Upper lobe of left lung (tissue), 6 donors: Measurements from ENCODE around the gene TEAD4. TPM values are rescaled to one million over a fixed set of nuclear protein-coding genes. Genes with fewer than 3 reads are reported as not detected.

Experiments used
- ATAC-seq, 2 donors: fragments of 200-7000 bp; cut with Tn5 transposase; one replicate each; pipeline ENCODE4 v1.9.1; 2022; ENCODE audit warnings: mild to moderate bottlenecking in 2 of 2, moderate library complexity in 2 of 2; ENCODE audit not compliant: low FRiP score in 2 of 2
- DNase-seq, 2 donors: peaks; one replicate each; pipeline ENCODE4 v3.0.0-alpha.2; 2019 to 2020
- H3K27ac ChIP-seq, 4 donors: fragments of 200-600 bp; sonication (generic); one replicate each; pipeline ENCODE4 v1.5.1; 2016 to 2019
- H3K27me3 ChIP-seq, 4 donors: fragments of 200-600 bp; sonication (generic); one replicate each; pipeline ENCODE4 v1.5.1; 2017 to 2019
- H3K36me3 ChIP-seq, 4 donors: fragments of 200-600 bp; sonication (generic); one replicate each; pipeline ENCODE4 v1.5.1; 2016 to 2019
- H3K4me1 ChIP-seq, 4 donors: fragments of 200-600 bp; sonication (generic); one replicate each; pipeline ENCODE4 v1.5.1; 2018 to 2019
- H3K4me3 ChIP-seq, 4 donors: fragments of 200-600 bp; sonication (generic); one replicate each; pipeline ENCODE4 v1.5.1; 2017 to 2019; ENCODE audit warnings: mild to moderate bottlenecking in 2 of 4, moderate library complexity in 1 of 4
- H3K9me3 ChIP-seq, 4 donors: fragments of 200-600 bp; sonication (generic); one replicate each; pipeline ENCODE4 v1.5.1; 2018 to 2019
- EP300 ChIP-seq, 4 donors: sonication (generic); formaldehyde crosslinking; IDR thresholded peaks; one replicate each; pipeline ENCODE4 v1.5.1; 2017; ENCODE audit warnings: antibody characterized with exemption in 4 of 4, control low read depth in 2 of 4
- POLR2A ChIP-seq, 4 donors: fragments of 450-650 bp; IDR thresholded peaks; one replicate each; pipeline ENCODE4 v1.5.1; 2016 to 2017; ENCODE audit warnings: antibody characterized with exemption in 4 of 4, mild to moderate bottlenecking in 2 of 4
- POLR2AphosphoS5 ChIP-seq, 2 donors: sonication (generic); formaldehyde crosslinking; IDR thresholded peaks; one replicate each; pipeline ENCODE4 v1.5.1; 2017; ENCODE audit warnings: antibody characterized with exemption in 2 of 2
- WGBS, 2 donors: methylation state at CpG; one replicate each; pipeline ENCODE4 v1.1.5; 2017 to 2018; 5-methylcytosine and 5-hydroxymethylcytosine counted together
- total RNA-seq, 6 donors: library from RNA; depleted of rRNA in 4 of 6; stranded (reverse); fragments of >200 nt in 4 of 6; gene quantifications; one replicate each; pipeline versions ENCODE4 v1.1.0 to v1.2.1, GENCODE V29; 2016 to 2021
- TF ChIP-seq, protein P1 (sequence below), 6 experiments: fragments of 450-650 bp in 4 of 6; fragments of 200-600 bp in 2 of 6; sonication (generic) in 2 of 6; IDR thresholded peaks; one replicate each; pipeline ENCODE4 v1.5.1; 2016 to 2019; ENCODE audit warnings: antibody characterized with exemption in 6 of 6
- donor health status: DM: no; HTN: no; CAD: no; lungs with moderate emphysema.
- donor health status: DM: no; HTN: yes; CAD: no; lungs with severe emphysema.

The TEAD4 gene
- total RNA-seq, 6 donors from 2014 or later: 14.5 to 52.0 (median 43.2) TPM

DNA sequence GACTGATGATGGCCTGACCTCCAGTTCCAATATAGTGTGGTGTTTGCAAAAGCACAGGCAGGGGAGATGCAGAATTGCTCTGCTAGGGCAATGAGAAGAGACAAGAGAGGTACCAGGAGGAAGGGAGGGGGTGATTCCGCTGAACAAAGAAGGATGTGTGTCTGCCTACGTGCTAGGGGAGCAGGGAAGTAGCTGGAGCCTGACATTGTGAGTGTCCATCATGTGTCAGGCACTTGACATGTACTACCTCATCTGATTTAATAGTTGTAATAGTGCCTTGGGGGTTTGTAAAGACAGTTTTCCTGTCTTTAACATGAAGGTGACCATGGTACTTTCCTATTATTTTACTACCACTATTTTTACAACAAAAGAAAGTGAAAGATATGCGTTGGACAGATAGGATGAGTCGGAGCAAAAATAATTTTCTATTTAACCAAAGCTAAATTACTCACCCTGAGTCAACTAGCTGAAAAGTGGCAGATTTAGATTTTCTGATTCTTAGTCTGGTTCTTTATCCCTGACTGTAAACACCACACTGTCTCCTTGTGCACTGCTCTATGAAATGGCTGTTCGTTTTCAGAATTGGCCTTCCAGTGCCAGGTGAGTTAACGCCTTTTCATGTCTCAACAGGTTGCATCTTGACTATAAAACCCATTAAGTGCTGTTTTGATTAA lies 33.7 kb upstream of the TEAD4 start:
- peaks cover 5 to 55% (median 24%) of the 10 kb centered on the region in 4 donors for H3K36me3 ChIP-seq
- no peak overlapping the region for H3K4me3 ChIP-seq
- H3K4me1 ChIP-seq: no peaks in the 10 kb centered on the region
- H3K27ac ChIP-seq: no peak overlapping the region
- no peaks in the 10 kb centered on the region for H3K27me3 ChIP-seq
- DNase-seq (no peak), ATAC-seq (no peak)
- H3K9me3 ChIP-seq: no peaks in the 10 kb centered on the region
- WGBS, 2 donors: 86 to 89% methylated on average over 6 of the region's 6 CpGs
- no peak for TF ChIP-seq EP300 (IDR thresholded peaks at IDR 0.05)
- TF ChIP-seq, protein P1, sequence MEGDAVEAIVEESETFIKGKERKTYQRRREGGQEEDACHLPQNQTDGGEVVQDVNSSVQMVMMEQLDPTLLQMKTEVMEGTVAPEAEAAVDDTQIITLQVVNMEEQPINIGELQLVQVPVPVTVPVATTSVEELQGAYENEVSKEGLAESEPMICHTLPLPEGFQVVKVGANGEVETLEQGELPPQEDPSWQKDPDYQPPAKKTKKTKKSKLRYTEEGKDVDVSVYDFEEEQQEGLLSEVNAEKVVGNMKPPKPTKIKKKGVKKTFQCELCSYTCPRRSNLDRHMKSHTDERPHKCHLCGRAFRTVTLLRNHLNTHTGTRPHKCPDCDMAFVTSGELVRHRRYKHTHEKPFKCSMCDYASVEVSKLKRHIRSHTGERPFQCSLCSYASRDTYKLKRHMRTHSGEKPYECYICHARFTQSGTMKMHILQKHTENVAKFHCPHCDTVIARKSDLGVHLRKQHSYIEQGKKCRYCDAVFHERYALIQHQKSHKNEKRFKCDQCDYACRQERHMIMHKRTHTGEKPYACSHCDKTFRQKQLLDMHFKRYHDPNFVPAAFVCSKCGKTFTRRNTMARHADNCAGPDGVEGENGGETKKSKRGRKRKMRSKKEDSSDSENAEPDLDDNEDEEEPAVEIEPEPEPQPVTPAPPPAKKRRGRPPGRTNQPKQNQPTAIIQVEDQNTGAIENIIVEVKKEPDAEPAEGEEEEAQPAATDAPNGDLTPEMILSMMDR (IDR thresholded peaks at IDR 0.05): no peak
- TF ChIP-seq POLR2AphosphoS5 (IDR thresholded peaks at IDR 0.05): no peak
- no peak for TF ChIP-seq POLR2A (IDR thresholded peaks at IDR 0.05)

DNA sequence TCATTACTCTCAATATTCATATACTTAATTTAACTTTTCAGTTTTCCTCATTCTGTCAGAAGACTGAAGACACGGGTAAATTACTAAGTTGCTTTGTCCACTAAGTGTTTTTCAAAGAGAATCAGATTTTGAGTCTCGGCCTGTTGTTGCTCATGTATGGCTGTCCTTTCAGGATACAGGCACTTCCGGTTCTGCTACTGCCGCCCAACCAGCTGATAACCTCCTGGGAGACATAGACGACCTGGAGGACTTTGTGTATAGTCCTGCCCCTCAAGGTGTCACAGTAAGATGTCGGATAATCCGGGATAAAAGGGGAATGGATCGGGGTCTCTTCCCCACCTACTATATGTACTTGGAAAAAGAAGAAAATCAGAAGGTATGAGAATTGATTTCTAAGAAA lies 28.3 kb upstream of the TEAD4 start:
- DNase-seq: no peak
- WGBS, 2 donors: 81 to 82% methylated on average over 8 of the region's 8 CpGs
- Histone ChIP-seq H3K27me3 (no peaks in the 10 kb centered on the region), H3K27ac (no peak overlapping the region), H3K36me3 (peaks cover 15 to 64% (median 40%) of the 10 kb centered on the region in 4 donors), H3K4me1 (no peaks in the 10 kb centered on the region), H3K9me3 (no peaks in the 10 kb centered on the region), H3K4me3 (no peak overlapping the region)
- TF ChIP-seq, protein P1 (IDR thresholded peaks at IDR 0.05): no peak
- TF ChIP-seq POLR2AphosphoS5 (IDR thresholded peaks at IDR 0.05) (no peak), POLR2A (IDR thresholded peaks at IDR 0.05) (no peak), EP300 (IDR thresholded peaks at IDR 0.05) (no peak)
- ATAC-seq: no peak

DNA sequence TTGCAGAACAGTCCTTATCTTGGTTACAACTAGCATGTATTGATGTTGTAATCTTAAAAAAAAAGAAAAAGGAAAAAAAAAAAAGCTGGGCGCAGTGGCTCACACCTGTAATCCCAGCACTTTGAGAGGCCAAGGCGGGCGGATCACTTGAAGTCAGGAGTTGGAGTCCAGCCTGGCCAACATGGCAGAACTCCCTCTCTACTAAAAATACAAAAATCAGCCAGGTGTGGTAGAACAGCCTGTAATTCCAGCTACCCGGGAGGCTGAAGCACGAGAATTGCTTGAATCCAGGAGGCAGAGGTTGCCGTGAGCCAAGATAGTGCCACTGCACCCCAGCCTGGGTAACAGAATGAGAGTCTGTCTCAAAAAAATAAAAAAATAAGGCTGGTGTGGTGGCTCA lies 25.6 kb upstream of the TEAD4 start:
- Histone ChIP-seq H3K9me3 (no peaks in the 10 kb centered on the region), H3K27ac (no peak overlapping the region), H3K36me3 (peaks cover 22 to 72% (median 45%) of the 10 kb centered on the region in 4 donors), H3K4me1 (no peaks in the 10 kb centered on the region), H3K4me3 (no peak overlapping the region), H3K27me3 (no peaks in the 10 kb centered on the region)
- no peak for ATAC-seq
- no peak for DNase-seq
- 95 to 97% methylated on average over 6 of the region's 6 CpGs for WGBS, 2 donors
- no peak for TF ChIP-seq POLR2AphosphoS5 (IDR thresholded peaks at IDR 0.05)
- TF ChIP-seq, protein P1 (IDR thresholded peaks at IDR 0.05): no peak

DNA sequence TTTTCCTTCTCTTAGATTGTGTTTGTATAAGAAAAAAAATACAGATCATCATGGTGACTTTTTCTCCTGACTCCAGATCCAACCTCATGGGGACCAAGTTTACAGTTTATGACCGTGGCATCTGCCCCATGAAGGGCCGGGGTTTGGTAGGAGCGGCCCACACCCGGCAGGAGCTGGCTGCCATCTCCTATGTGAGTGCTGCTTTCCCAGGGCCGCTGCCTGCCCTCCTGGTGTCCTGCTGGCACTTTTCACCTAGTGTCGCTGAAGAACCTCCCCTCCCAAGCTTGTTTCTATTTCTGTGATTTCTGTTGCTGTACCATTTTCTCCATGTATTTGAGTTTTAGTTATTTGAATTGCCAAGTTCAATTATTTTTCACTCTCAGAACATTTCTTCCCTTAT lies 24.8 kb upstream of the TEAD4 start:
- Histone ChIP-seq H3K27ac (no peak overlapping the region), H3K27me3 (no peaks in the 10 kb centered on the region), H3K4me1 (no peaks in the 10 kb centered on the region), H3K36me3 (peaks cover 24 to 80% (median 50%) of the 10 kb centered on the region in 4 donors), H3K9me3 (no peaks in the 10 kb centered on the region), H3K4me3 (no peak overlapping the region)
- no peak for DNase-seq
- 95 to 97% methylated on average over 6 of the region's 6 CpGs for WGBS, 2 donors
- TF ChIP-seq EP300 (IDR thresholded peaks at IDR 0.05): no peak
- TF ChIP-seq POLR2A (IDR thresholded peaks at IDR 0.05): no peak
- TF ChIP-seq, protein P1 (IDR thresholded peaks at IDR 0.05): no peak
- TF ChIP-seq POLR2AphosphoS5 (IDR thresholded peaks at IDR 0.05): no peak
- no peak for ATAC-seq

DNA sequence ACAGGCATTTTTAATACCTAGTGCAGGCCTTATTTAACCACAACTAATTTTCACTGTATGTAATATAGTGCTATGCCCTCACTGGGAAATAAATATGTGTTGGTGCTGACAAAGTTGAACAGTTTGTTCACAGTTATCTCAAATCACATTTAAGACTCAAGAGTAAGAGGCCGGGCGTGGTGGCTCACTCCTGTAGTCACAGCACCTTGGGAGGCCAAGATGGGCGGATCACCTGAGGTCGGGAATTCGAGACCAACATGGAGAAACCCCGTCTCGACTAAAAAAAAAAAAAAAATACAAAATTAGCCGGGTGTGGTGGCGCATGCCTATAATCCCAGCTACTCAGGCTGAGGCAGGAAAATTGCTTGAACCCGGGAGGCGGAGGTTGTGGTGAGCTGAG lies 22.9 kb upstream of the TEAD4 start:
- no peak overlapping the region for H3K27ac ChIP-seq
- WGBS, 2 donors: 94 to 95% methylated on average over 11 of the region's 11 CpGs
- no peaks in the 10 kb centered on the region for H3K9me3 ChIP-seq
- TF ChIP-seq EP300 (IDR thresholded peaks at IDR 0.05) (no peak), POLR2AphosphoS5 (IDR thresholded peaks at IDR 0.05) (no peak), POLR2A (IDR thresholded peaks at IDR 0.05) (no peak)
- TF ChIP-seq, protein P1 (IDR thresholded peaks at IDR 0.05): no peak
- DNase-seq (no peak), ATAC-seq (no peak)
- no peaks in the 10 kb centered on the region for H3K4me1 ChIP-seq
- H3K27me3 ChIP-seq: no peaks in the 10 kb centered on the region
- peaks cover 12 to 83% (median 49%) of the 10 kb centered on the region in 4 donors for H3K36me3 ChIP-seq
- no peak overlapping the region for H3K4me3 ChIP-seq
